Measurements from ENCODE around the gene CDK19. TPM values are rescaled to one million over a fixed set of nuclear protein-coding genes. Genes with fewer than 3 reads are reported as not detected.

CDK19 gene
- total RNA-seq (2014; rRNA removed; shearing (Covaris generic)) (10.7 and 11.2 TPM in 2 replicates), polyA plus RNA-seq (2016; fragmentation: Nextera tagmentation; extraction: Ambion mirVana) (3.3 and 3.4 TPM in 2 replicates)

DNA sequence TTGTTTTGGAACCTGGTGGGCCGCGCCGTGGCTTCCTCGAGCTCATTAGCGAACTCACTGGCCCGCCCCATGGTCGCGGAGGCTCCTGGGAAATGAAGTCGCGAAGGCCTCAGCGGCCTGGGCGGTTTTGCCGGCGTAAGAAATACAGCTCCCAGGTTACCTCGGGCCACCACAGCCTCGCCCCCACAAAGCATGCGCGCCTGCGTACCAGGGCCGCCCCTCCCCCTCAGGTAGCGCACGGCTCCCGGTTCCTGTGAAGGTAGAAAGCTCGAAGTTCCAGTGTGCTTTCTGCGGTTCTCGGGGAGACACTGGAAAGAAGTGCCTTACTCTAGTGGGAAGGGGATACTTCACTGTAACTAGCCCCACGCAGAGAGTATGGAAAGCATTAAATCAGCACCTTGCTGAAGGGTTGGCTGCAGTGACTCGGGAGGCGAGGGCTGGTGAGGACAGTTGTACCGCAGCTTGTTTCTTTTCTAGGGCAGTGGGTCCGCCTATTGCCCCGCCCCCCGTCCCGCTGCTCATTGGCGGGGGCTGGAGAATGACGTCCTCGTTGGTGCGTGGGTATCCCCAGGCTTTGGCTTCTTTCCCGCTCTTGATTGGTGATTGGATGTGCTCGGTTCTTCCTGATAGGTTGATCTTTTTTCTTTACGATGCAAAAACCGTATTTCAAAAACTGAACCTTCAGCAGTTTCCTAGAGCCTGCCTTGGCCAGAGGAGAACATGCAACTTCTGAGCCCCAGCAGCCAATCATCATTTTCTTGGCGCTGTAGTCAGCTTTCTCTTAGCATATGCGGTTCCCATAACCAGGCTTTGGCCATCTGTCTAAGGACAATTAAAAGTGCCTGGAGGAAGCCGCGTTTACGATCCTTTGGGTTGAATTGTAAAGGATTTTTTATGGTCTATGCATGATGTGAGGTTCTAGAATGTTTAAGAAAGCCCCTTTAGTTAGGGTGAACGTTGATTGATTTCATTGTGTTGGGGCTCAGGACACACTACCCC, at the start of gene CDK19:
TSS of gene CDK19 (minus strand) at position 59 of the 999 bp plus-strand sequence. CDS start 333 bp downstream, outside the sequence.
- Histone ChIP-seq H3K4me3 (peak within 1 kb of the TSS; percentile 88), H3K27me3 (replicated peaks; ENCODE audit: insufficient read depth) (no peaks in the 10 kb centered on the region), H3K9me2 (ENCODE audit: insufficient read depth) (no peaks in the 10 kb centered on the region), H3K79me2 (ENCODE audit: insufficient read depth) (peaks cover 39% of the 10 kb centered on the region), H3K27ac (peak within 1 kb of the TSS; percentile 96), H3K4me1 (ENCODE audit: insufficient read depth) (peaks cover 20% of the 10 kb centered on the region), H4K20me1 (ENCODE audit: insufficient read depth) (no peaks in the 10 kb centered on the region), H3K9ac (peak within 1 kb of the TSS; percentile 91), H3K36me3 (ENCODE audit: low read depth) (no peaks in the 10 kb centered on the region), H3K4me2 (ENCODE audit: unreplicated experiment) (peak within 1 kb of the TSS; percentile 92), H2AFZ (peak within 1 kb of the TSS; percentile 86), H3F3A (ENCODE audit: insufficient read depth) (peaks cover 13% of the 10 kb centered on the region), H3K9me3 (ENCODE audit: low read depth) (no peaks in the 10 kb centered on the region)
- in situ Hi-C loops (cut with MboI): no loop called here
- TF ChIP-seq EZH2phosphoT487 (IDR thresholded peaks at IDR 0.05; ENCODE audit: insufficient read depth, low read depth): no peak
- TF ChIP-seq EZH2 (IDR thresholded peaks at IDR 0.05; ENCODE audit: insufficient read depth, poor library complexity, severe bottlenecking): no peak
- 2% methylated on average over 47 to 48 of the region's 48 CpGs for WGBS, 2 experiments (ENCODE audit: low coverage in 1 of 2, low lambda C conversion rate in 2 of 2, missing lambda C conversion rate in 2 of 2)
- peak; percentile 99 for DNase-seq

DNA sequence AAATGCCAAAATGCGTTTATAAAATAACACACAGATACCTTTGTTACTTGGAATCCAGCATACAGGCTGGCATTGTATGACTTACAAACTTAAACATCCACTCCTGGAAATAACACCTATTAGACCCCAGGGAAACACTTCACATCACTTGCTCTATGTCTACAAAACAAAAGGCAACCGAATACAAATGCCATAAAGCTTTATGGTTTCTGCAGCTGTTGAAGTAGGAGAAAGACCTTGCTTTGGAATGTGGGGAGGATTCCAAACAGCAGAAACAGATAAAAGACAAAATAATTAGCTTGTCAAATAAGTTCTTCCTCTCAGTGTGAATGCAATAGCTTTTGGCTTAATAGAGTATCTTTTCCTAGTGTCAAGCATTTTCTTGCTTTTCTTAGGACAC, 49.6 kb upstream of the CDK19 start:
- Histone ChIP-seq H3K9ac (no peak overlapping the region), H2AFZ (no peak overlapping the region), H3K4me3 (no peak overlapping the region), H3K9me3 (ENCODE audit: low read depth) (no peaks in the 10 kb centered on the region), H3K27ac (no peak overlapping the region), H3K4me1 (ENCODE audit: insufficient read depth) (no peaks in the 10 kb centered on the region), H3K4me2 (ENCODE audit: unreplicated experiment) (no peak overlapping the region), H3K36me3 (ENCODE audit: low read depth) (no peaks in the 10 kb centered on the region), H3K79me2 (ENCODE audit: insufficient read depth) (no peaks in the 10 kb centered on the region), H3F3A (ENCODE audit: insufficient read depth) (no peaks in the 10 kb centered on the region), H3K9me2 (ENCODE audit: insufficient read depth) (no peaks in the 10 kb centered on the region), H4K20me1 (ENCODE audit: insufficient read depth) (no peaks in the 10 kb centered on the region), H3K27me3 (replicated peaks; ENCODE audit: insufficient read depth) (no peaks in the 10 kb centered on the region)
- 52 to 58% methylated on average over 2 of the region's 2 CpGs for WGBS, 2 experiments (ENCODE audit: low coverage in 1 of 2, low lambda C conversion rate in 2 of 2, missing lambda C conversion rate in 2 of 2)
- TF ChIP-seq EZH2phosphoT487 (IDR thresholded peaks at IDR 0.05; ENCODE audit: insufficient read depth, low read depth): no peak
- DNase-seq: no peak
- in situ Hi-C loops (cut with MboI): no loop called here

- 93 to 94% methylated on average over 11 to 12 of the region's 12 CpGs for WGBS, 2 experiments (ENCODE audit: low coverage in 1 of 2, low lambda C conversion rate in 2 of 2, missing lambda C conversion rate in 2 of 2)
- Histone ChIP-seq H3K4me2 (ENCODE audit: unreplicated experiment) (no peak overlapping the region), H3K9me3 (ENCODE audit: low read depth) (no peaks in the 10 kb centered on the region), H3K27me3 (replicated peaks; ENCODE audit: insufficient read depth) (no peaks in the 10 kb centered on the region), H3K27ac (no peak overlapping the region), H3K4me3 (no peak overlapping the region), H3K4me1 (ENCODE audit: insufficient read depth) (no peaks in the 10 kb centered on the region), H4K20me1 (ENCODE audit: insufficient read depth) (no peaks in the 10 kb centered on the region), H3K36me3 (ENCODE audit: low read depth) (no peaks in the 10 kb centered on the region), H3K9me2 (ENCODE audit: insufficient read depth) (no peaks in the 10 kb centered on the region), H3K79me2 (ENCODE audit: insufficient read depth) (no peaks in the 10 kb centered on the region), H3F3A (ENCODE audit: insufficient read depth) (no peaks in the 10 kb centered on the region), H3K9ac (no peak overlapping the region), H2AFZ (no peak overlapping the region)
- DNase-seq: no peak
- TF ChIP-seq EZH2phosphoT487 (IDR thresholded peaks at IDR 0.05; ENCODE audit: insufficient read depth, low read depth) (no peak), EZH2 (IDR thresholded peaks at IDR 0.05; ENCODE audit: insufficient read depth, poor library complexity, severe bottlenecking) (no peak)
- in situ Hi-C loops (cut with MboI): no loop called here
Observed at GRCh38 chr6:110859335-110859792, 44.1 kb upstream of the CDK19 start.

DNA sequence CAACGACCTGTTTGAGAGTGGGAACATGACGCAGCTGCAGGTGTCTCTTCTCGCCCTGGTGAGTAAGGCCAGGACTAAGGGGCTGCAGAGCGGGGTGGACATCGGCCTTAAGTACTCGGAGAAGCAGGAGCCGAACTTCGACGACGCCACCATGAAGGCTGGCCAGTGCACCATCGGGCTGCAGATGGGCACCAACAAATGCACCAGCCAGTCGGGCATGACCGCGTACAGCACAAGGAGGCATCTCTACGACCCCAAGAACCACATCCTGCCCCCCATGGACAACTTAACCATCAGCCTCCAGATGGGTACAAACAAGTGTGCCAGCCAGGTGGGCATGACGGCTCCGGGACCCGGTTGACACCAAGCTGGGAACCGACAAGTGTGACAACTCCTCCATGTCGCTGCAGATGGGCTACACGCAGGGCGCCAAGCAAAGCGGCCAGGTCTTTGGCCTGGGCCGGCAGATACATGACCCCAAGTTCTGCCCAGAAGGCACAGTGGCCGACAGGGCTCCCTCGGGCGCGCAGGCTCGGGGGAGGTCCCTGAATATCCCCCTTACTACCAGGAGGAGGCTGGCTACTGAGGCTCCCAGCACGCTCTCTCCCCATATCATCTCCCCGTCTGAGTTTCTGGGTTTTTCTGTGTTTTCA, 43.4 kb upstream of the CDK19 start:
- no peaks in the 10 kb centered on the region for H3K9me3 ChIP-seq (ENCODE audit: low read depth)
- no peak for DNase-seq
- no peak overlapping the region for H3K9ac ChIP-seq
- H3K36me3 ChIP-seq (ENCODE audit: low read depth): no peaks in the 10 kb centered on the region
- in situ Hi-C loops (cut with MboI): no loop called here
- no peak overlapping the region for H2AFZ ChIP-seq
- H3K4me2 ChIP-seq (ENCODE audit: unreplicated experiment): no peak overlapping the region
- no peaks in the 10 kb centered on the region for H4K20me1 ChIP-seq (ENCODE audit: insufficient read depth)
- WGBS, 2 experiments (ENCODE audit: low coverage in 1 of 2, low lambda C conversion rate in 2 of 2, missing lambda C conversion rate in 2 of 2): 88 to 89% methylated on average over 31 of the region's 31 CpGs
- H3K79me2 ChIP-seq (ENCODE audit: insufficient read depth): no peaks in the 10 kb centered on the region
- no peaks in the 10 kb centered on the region for H3K4me1 ChIP-seq (ENCODE audit: insufficient read depth)
- H3F3A ChIP-seq (ENCODE audit: insufficient read depth): no peaks in the 10 kb centered on the region
- no peak overlapping the region for H3K27ac ChIP-seq
- TF ChIP-seq EZH2 (IDR thresholded peaks at IDR 0.05; ENCODE audit: insufficient read depth, poor library complexity, severe bottlenecking) (no peak), EZH2phosphoT487 (IDR thresholded peaks at IDR 0.05; ENCODE audit: insufficient read depth, low read depth) (no peak)
- no peaks in the 10 kb centered on the region for H3K9me2 ChIP-seq (ENCODE audit: insufficient read depth)
- no peaks in the 10 kb centered on the region for H3K27me3 ChIP-seq (replicated peaks; ENCODE audit: insufficient read depth)
- H3K4me3 ChIP-seq: no peak overlapping the region

Data from GM23248 (cell line).